Natural killer cell (primary cell): ENCODE results near the gene PDIA6. TPM values are rescaled to one million over a fixed set of nuclear protein-coding genes. Genes with fewer than 3 reads are reported as not detected.

ENCODE experiments used
- ATAC-seq, 3 donors: fragments of 150-1000 bp in 2 of 3; fragments of 200-7000 bp in 1 of 3; cut with Tn5 transposase; 1 replicate in 1 of 3; 2 replicates in 2 of 3; pipeline ENCODE4 v1.10.0; 2021; ENCODE audit warnings: mild to moderate bottlenecking in 2 of 3, moderate library complexity in 2 of 3
- DNase-seq, 2 donors: peaks; one replicate each; pipeline versions ENCODE4 v3.0.0 to v3.0.0-alpha.2; 2013 to 2021; ENCODE audit warnings: mixed read lengths in 1 of 2
- H3K27ac ChIP-seq: one replicate; pipeline ENCODE4 v1.5.1; 2013; ENCODE audit warnings: mild to moderate bottlenecking, low read length
- H3K27me3 ChIP-seq: one replicate; pipeline ENCODE4 v1.6.1; 2013; ENCODE audit warnings: low read length; ENCODE audit not compliant: control insufficient read depth, insufficient read depth
- H3K36me3 ChIP-seq: one replicate; pipeline ENCODE4 v1.6.1; 2013; ENCODE audit warnings: low read length; ENCODE audit not compliant: control insufficient read depth, insufficient read depth
- H3K4me1 ChIP-seq: one replicate; pipeline ENCODE4 v1.6.1; 2013; ENCODE audit warnings: low read length; ENCODE audit not compliant: control insufficient read depth, insufficient read depth
- H3K4me3 ChIP-seq: one replicate; pipeline ENCODE4 v1.5.1; 2013; ENCODE audit warnings: low read length
- H3K9me3 ChIP-seq: one replicate; pipeline ENCODE4 v1.6.1; 2013; ENCODE audit warnings: low read length; ENCODE audit not compliant: control insufficient read depth, insufficient read depth
- H3K27ac Mint-ChIP-seq, 2 donors: one replicate each; pipeline ENCODE4 v1.8.0; 2022; ENCODE audit warnings: mild to moderate bottlenecking in 2 of 2, mixed read lengths in 2 of 2, moderate library complexity in 1 of 2
- H3K27me3 Mint-ChIP-seq, 2 donors: one replicate each; pipeline ENCODE4 v1.8.0; 2022; ENCODE audit warnings: low read depth in 2 of 2, mixed read lengths in 2 of 2
- H3K36me3 Mint-ChIP-seq: one replicate; pipeline ENCODE4 v1.8.0; 2022; ENCODE audit warnings: mixed read lengths
- H3K4me1 Mint-ChIP-seq, 2 donors: one replicate each; pipeline ENCODE4 v1.8.0; 2022; ENCODE audit warnings: mixed read lengths in 2 of 2
- H3K4me3 Mint-ChIP-seq: one replicate; pipeline ENCODE4 v1.8.0; 2022; ENCODE audit warnings: mild to moderate bottlenecking, moderate library complexity, mixed read lengths
- H3K9me3 Mint-ChIP-seq, 2 donors: one replicate each; pipeline ENCODE4 v1.8.0; 2022; ENCODE audit warnings: mixed read lengths in 2 of 2
- CTCF ChIP-seq: fragments of 200-600 bp; IDR thresholded peaks from one replicate; pipeline ENCODE4 v1.8.0; 2022; ENCODE audit warnings: antibody characterized with exemption
- WGBS: methylation state at CpG from one replicate; pipeline ENCODE4 v1.1.7; 2013; ENCODE audit warnings: missing lambda C conversion rate; ENCODE audit not compliant: insufficient coverage; 5-methylcytosine and 5-hydroxymethylcytosine counted together
- intact Hi-C: fragments of 100-400 bp; cut with micrococcal nuclease; formaldehyde crosslinking; loops from one replicate; pipeline ENCODE4 v1.14.2; 2022
- total RNA-seq, 4 donors: library from RNA; stranded (reverse); fragments of 120-200 nt in 1 of 4; gene quantifications; one replicate each; pipeline versions ENCODE4 v1.2.3 to v1.2.4, GENCODE V29; 2013 to 2022

PDIA6 gene
- total RNA-seq, 3 donors from 2014 or later (not counting 1 experiment from before 2014, with no cell fraction given): 57.4 to 81.2 (median 58.7) TPM

GRCh38 chr2:10780491-10780820, 32.1 kb downstream of the PDIA6 start:
- Mint-ChIP-seq H3K36me3 (no peaks in the 10 kb centered on the region), H3K4me1 (peaks cover 0 to 4% of the 10 kb centered on the region in 2 donors), H3K9me3 (no peaks in the 10 kb centered on the region), H3K4me3 (no peak overlapping the region), H3K27me3 (no peaks in the 10 kb centered on the region), H3K27ac (peak overlapping the region in 1 of 2 donors; percentile 47)
- Histone ChIP-seq H3K9me3 (no peaks in the 10 kb centered on the region), H3K27me3 (no peaks in the 10 kb centered on the region), H3K36me3 (peaks cover 54% of the 10 kb centered on the region), H3K4me3 (no peak overlapping the region), H3K27ac (no peak overlapping the region), H3K4me1 (no peaks in the 10 kb centered on the region)
- no peak for TF ChIP-seq CTCF
- no peak for DNase-seq
- 98% methylated on average over 11 of the region's 11 CpGs for WGBS
- ATAC-seq: no peak
- intact Hi-C loops: no loop called here

GRCh38 chr2:10779776-10780490, 32.7 kb downstream of the PDIA6 start:
- no peak overlapping the region for H3K27ac ChIP-seq
- ATAC-seq: no peak
- 95% methylated on average over 25 of the region's 25 CpGs for WGBS
- Mint-ChIP-seq H3K4me3 (no peak overlapping the region), H3K4me1 (peaks cover 0 to 4% of the 10 kb centered on the region in 2 donors), H3K36me3 (no peaks in the 10 kb centered on the region), H3K27ac (peak overlapping the region in 1 of 2 donors; percentile 47), H3K9me3 (no peaks in the 10 kb centered on the region), H3K27me3 (no peaks in the 10 kb centered on the region)
- no peaks in the 10 kb centered on the region for H3K9me3 ChIP-seq
- no peaks in the 10 kb centered on the region for H3K27me3 ChIP-seq
- TF ChIP-seq CTCF: no peak
- H3K36me3 ChIP-seq: peaks cover 49% of the 10 kb centered on the region
- no peak for DNase-seq
- H3K4me3 ChIP-seq: no peak overlapping the region
- intact Hi-C loops: no loop called here
- H3K4me1 ChIP-seq: no peaks in the 10 kb centered on the region

- no peaks in the 10 kb centered on the region for H3K27me3 ChIP-seq
- DNase-seq: no peak
- no peak for TF ChIP-seq CTCF
- WGBS: 94% methylated on average over 12 of the region's 12 CpGs
- H3K4me3 Mint-ChIP-seq: no peak overlapping the region
- H3K9me3 ChIP-seq: no peaks in the 10 kb centered on the region
- H3K27ac ChIP-seq: no peak overlapping the region
- no peak overlapping the region for H3K4me3 ChIP-seq
- peaks cover 0 to 4% of the 10 kb centered on the region in 2 donors for H3K4me1 Mint-ChIP-seq
- no peak overlapping the region for H3K27ac Mint-ChIP-seq
- H3K36me3 ChIP-seq: peaks cover 36% of the 10 kb centered on the region
- intact Hi-C loops: no loop called here
- H3K9me3 Mint-ChIP-seq: no peaks in the 10 kb centered on the region
- no peaks in the 10 kb centered on the region for H3K36me3 Mint-ChIP-seq
- H3K27me3 Mint-ChIP-seq: no peaks in the 10 kb centered on the region
- no peaks in the 10 kb centered on the region for H3K4me1 ChIP-seq
- no peak for ATAC-seq
Measured at GRCh38 chr2:10778724-10779115, 33.9 kb downstream of the PDIA6 start.
